Omental fat pad (tissue), 4 donors: Measurements from ENCODE around the gene AFAP1L1. TPM values are rescaled to one million over a fixed set of nuclear protein-coding genes. Genes with fewer than 3 reads are reported as not detected.

Source experiments
- ATAC-seq: fragments of 150-250 bp; one replicate; pipeline ENCODE4 v1.9.1; 2016; ENCODE audit warnings: mild to moderate bottlenecking, moderate library complexity; ENCODE audit not compliant: low FRiP score
- DNase-seq: peaks from one replicate; pipeline ENCODE4 v3.0.0-alpha.2; 2019; ENCODE audit warnings: low spot score
- total RNA-seq, 4 donors: library from RNA; depleted of rRNA; stranded (reverse); fragments of >200 nt; gene quantifications; one replicate each; pipeline ENCODE4 v1.1.0, GENCODE V29; 2016
- TF ChIP-seq, protein P1 (sequence below), 3 donors: fragments of 450-650 bp; IDR thresholded peaks; one replicate each; pipeline ENCODE4 v1.5.1; 2016 to 2017; ENCODE audit warnings: antibody characterized with exemption in 3 of 3, mild to moderate bottlenecking in 3 of 3, moderate library complexity in 2 of 3

AFAP1L1 gene
- total RNA-seq, 4 donors from 2014 or later = 44.1 to 58.5 (median 46.9) TPM

DNA sequence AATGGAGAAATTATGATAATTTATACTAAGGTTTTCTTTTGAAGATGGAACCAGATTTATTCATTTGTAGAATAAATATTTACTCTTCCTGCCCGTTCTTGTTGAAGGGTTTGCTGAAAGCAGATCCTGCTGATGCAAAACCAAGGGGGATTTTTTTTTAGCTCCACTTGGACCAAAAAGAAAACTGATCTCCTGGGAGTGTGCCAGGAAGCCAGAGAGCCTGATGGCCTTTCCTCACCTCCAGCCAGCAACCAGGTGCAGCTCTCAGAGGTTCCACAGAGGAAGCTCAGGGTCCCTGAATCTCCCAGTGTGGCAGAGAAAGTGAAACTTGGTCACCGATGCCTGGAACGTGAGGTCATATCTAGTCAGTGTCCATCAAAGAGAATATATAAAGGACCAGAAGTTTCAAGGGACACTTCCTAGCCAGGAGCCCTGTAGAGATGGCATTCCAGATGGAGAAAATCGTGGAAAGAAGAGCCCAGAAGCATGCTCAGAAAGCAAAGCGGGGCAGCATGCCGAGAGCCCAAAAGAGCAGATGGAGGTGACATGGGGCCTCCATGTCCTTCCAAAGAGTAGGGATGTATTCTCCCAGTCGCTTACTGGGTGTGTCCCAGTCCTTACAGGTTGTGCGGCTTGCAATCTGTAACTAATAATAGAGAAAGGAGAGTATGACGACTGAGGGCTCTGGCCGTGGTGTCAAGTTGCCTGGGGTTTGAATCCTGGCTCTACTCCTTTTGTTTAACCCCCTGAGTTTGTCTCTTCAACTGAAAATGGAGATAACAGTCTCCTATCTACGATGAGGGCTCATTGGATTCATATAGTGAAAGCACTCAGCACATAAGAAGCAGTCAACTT is 12.2 kb downstream of the AFAP1L1 start:
- DNase-seq (no peak), ATAC-seq (no peak)
- TF ChIP-seq, protein P1, sequence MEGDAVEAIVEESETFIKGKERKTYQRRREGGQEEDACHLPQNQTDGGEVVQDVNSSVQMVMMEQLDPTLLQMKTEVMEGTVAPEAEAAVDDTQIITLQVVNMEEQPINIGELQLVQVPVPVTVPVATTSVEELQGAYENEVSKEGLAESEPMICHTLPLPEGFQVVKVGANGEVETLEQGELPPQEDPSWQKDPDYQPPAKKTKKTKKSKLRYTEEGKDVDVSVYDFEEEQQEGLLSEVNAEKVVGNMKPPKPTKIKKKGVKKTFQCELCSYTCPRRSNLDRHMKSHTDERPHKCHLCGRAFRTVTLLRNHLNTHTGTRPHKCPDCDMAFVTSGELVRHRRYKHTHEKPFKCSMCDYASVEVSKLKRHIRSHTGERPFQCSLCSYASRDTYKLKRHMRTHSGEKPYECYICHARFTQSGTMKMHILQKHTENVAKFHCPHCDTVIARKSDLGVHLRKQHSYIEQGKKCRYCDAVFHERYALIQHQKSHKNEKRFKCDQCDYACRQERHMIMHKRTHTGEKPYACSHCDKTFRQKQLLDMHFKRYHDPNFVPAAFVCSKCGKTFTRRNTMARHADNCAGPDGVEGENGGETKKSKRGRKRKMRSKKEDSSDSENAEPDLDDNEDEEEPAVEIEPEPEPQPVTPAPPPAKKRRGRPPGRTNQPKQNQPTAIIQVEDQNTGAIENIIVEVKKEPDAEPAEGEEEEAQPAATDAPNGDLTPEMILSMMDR (IDR thresholded peaks at IDR 0.05) = no peak

- ATAC-seq = peak; percentile 78
Observed at GRCh38 chr5:149284501-149284900, 12.8 kb downstream of the AFAP1L1 start.

DNA sequence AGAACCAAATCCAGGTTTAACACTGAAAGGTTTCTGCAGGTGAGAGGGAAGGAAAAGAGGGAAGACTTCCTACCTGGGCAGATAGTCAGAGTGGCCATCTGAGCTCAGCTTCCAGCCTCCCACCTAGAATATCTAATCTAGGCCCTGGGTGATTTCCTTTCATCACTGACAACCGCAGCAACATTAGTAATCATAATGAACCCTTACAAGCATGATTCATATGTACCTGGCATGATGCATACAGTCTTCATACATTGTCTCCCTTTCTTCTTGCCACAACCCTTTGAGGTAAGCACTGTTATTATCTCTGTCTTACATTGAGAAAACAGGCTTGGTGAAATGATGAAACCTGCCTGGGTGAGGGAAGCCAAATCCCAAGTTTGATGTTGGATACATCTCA is 13.5 kb downstream of the AFAP1L1 start:
- ATAC-seq = peak; percentile 53
- TF ChIP-seq, protein P1 (IDR thresholded peaks at IDR 0.05) = no peak

More at GRCh38 chr5:149284501-149284900, 12.8 kb downstream of the AFAP1L1 start:
- TF ChIP-seq, protein P1 (IDR thresholded peaks at IDR 0.05) = no peak
- DNase-seq = peak; percentile 51

GRCh38 chr5:149288436-149288835 is 16.8 kb downstream of the AFAP1L1 start:
- no peak for ATAC-seq
- TF ChIP-seq, protein P1 (IDR thresholded peaks at IDR 0.05) = no peak
- DNase-seq = no peak

More for the DNA sequence above, 13.5 kb downstream of the AFAP1L1 start:
- DNase-seq = no peak

DNA sequence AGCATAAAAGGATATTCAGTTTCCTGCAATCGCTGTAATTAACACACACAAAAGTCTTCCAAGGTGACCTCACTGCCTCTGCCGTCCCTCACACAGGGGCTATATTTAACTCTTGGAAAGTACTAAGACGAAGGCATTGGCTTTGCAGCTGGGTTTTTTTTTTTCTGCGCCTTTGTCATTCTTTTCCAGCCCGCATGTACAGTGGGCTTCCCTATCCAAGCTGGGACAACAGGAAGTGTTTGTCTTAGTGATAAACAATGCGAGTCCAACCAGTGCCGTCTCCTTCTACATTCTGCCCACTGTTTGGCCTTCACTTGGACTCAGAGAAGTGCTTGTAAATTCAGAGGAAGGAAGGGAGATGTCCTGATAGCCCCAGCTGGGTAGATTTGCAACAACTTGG is 17.6 kb downstream of the AFAP1L1 start:
- TF ChIP-seq, protein P1 (IDR thresholded peaks at IDR 0.05) = no peak
- no peak for DNase-seq
- no peak for ATAC-seq

DNA sequence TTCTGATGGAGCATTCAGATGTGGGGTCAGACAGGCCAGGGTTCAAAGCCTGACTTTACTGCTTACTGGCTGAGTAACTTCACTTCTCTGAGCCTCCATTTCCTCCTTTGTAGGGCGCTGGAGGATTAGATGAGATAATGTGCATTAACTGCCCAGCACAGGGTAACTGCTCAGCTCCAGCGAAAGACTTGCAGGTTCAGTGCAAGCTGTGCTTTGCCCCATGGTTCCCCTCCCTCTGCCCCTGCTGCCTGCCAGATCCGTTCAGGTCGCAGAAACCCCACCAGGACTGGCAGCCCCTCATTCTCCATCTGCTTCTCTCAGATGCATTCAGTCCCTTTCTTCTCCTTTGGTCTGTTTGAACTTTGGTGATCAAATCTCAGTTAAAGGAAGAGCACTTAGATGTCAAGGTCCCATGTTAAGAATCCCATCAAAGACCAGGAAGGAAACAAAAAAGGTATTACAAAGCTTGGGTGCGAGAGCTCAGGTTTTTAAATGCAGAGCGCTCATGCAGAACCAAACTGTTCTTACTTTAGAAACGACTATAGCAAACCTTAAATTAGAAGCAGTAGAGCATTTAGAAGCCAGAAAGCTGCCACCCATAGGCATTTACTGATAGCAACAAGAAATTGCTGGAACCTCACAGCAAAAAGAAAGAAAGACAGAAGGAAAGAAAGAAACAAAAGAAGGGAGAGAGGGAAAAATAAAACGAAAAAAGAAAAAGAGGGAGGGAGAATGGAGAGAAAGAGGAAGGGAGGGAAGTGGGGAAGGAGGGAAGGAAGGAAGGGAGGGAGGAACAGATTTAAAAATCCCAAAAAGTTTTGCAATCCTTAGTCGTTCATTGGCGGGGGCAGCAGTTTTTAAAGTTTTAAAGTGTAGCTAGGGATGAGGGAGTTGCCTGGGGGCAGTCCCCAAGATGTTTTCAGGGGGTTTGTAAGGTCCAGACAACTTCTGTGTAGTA is 23.5 kb downstream of the AFAP1L1 start:
- no peak for ATAC-seq
- TF ChIP-seq, protein P1 (IDR thresholded peaks at IDR 0.05) = no peak
- DNase-seq = no peak
